Superior temporal gyrus (tissue), 1 donor: ENCODE results near the gene NAA35.
"Not testable (repeated sequence)": the region's sequence is repeated elsewhere in the genome, so short reads cannot be mapped to it uniquely, and the experiment has no call there.

Source experiments
- DNase-seq: peaks from one replicate; pipeline ENCODE4 v3.0.0-alpha.2; 2016; ENCODE audit errors: extremely low spot score

The NAA35 gene

GRCh38 chr9:85944672-85945071 is 3.7 kb downstream of the NAA35 start:
- DNase-seq = no peak

GRCh38 chr9:85949586-85950335 is 8.8 kb downstream of the NAA35 start:
- no peak for DNase-seq

GRCh38 chr9:85959955-85960354 is 19.0 kb downstream of the NAA35 start:
- no peak for DNase-seq

- DNase-seq = no peak
Measured at GRCh38 chr9:85960688-85961093, 19.7 kb downstream of the NAA35 start.

- DNase-seq = no peak
Measured at GRCh38 chr9:85964526-85964925, 23.6 kb downstream of the NAA35 start.

GRCh38 chr9:85964949-85965348 is 24.0 kb downstream of the NAA35 start:
- no peak for DNase-seq

GRCh38 chr9:85969727-85970126 is 28.8 kb downstream of the NAA35 start:
- no peak for DNase-seq

GRCh38 chr9:85971731-85972130 is 30.8 kb downstream of the NAA35 start:
- no peak for DNase-seq

GRCh38 chr9:85973238-85973637 is 32.3 kb downstream of the NAA35 start:
- no peak for DNase-seq

- not testable (repeated sequence) for DNase-seq
Measured at GRCh38 chr9:85974055-85974547, 33.2 kb downstream of the NAA35 start.

- no peak for DNase-seq
Measured at GRCh38 chr9:85978496-85978895, 37.5 kb downstream of the NAA35 start.

- no peak for DNase-seq
Measured at GRCh38 chr9:85981369-85981768, 40.4 kb downstream of the NAA35 start.

- no peak for DNase-seq
Measured at GRCh38 chr9:85984457-85984856, 43.5 kb downstream of the NAA35 start.

- no peak for DNase-seq
Measured at GRCh38 chr9:85987236-85987635, 46.3 kb downstream of the NAA35 start.

- DNase-seq = no peak
Measured at GRCh38 chr9:85994191-85994590, 53.2 kb downstream of the NAA35 start.

- no peak for DNase-seq
Measured at GRCh38 chr9:85995097-85995496, 54.2 kb downstream of the NAA35 start.

GRCh38 chr9:85995599-85995998 is 54.7 kb downstream of the NAA35 start:
- no peak for DNase-seq

- no peak for DNase-seq
Measured at GRCh38 chr9:86005253-86005775, 64.4 kb downstream of the NAA35 start.

GRCh38 chr9:86009133-86009532 is 68.2 kb downstream of the NAA35 start:
- no peak for DNase-seq

- no peak for DNase-seq
Measured at GRCh38 chr9:86020731-86021130, 79.8 kb downstream of the NAA35 start.

GRCh38 chr9:86021166-86021565 is 80.2 kb downstream of the NAA35 start:
- DNase-seq = no peak

GRCh38 chr9:86022687-86023266 is 81.8 kb downstream of the NAA35 start:
- DNase-seq = no peak

GRCh38 chr9:86027767-86028166 is 86.8 kb downstream of the NAA35 start:
- DNase-seq = no peak
